GM18519 (cell line): ENCODE measurements around the gene SAMD8.
"Not testable (repeated sequence)": the region's sequence is repeated elsewhere in the genome, so short reads cannot be mapped to it uniquely, and the experiment has no call there.

Source experiments
- ATAC-seq: cut with Tn5 transposase; IDR thresholded peaks from one replicate; pipeline ENCODE4 v1.9.1; 2021; ENCODE audit warnings: mild to moderate bottlenecking, moderate library complexity; ENCODE audit not compliant: unreplicated experiment, low FRiP score

The SAMD8 gene

DNA sequence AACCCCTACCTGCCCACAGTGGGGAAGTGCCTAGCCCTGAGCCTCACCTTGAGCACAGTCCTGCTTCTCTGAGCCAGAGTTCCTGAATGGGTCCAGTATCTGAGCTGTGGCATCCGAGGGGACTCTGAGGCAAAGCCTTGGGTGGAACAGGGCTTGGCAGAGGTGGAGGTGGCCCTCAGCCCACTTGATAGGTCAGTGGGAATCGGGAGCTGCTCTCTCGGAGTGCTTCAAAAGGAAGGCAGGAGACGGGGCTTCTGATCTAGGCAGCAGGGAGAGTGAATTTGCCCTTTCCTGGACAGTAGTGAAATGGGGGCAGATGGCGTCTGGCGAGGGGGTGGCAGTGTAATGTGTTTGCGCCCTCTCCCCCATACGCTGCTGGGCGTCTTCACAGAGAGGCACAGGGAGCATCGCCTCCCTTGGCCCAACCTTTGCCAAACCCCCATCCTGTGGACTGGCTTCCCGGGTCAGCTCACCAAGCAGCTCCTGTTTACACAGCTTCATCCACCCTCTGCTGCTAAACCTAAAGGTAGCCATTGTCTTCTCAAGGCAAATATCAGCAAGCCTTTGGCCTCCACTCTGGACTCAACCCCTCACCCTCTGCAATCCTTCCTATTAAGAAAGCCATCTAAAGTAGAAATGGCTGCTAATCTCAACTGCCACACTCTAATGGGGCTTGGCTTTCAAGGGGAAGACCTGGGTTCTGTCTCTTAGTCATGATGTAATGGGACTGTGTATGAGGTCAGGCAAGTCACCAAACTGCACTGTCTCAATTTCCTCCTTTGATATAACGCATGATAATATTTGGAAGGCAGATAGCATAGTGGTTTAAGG lies 78.0 kb downstream of the SAMD8 start:
- no peak for ATAC-seq

DNA sequence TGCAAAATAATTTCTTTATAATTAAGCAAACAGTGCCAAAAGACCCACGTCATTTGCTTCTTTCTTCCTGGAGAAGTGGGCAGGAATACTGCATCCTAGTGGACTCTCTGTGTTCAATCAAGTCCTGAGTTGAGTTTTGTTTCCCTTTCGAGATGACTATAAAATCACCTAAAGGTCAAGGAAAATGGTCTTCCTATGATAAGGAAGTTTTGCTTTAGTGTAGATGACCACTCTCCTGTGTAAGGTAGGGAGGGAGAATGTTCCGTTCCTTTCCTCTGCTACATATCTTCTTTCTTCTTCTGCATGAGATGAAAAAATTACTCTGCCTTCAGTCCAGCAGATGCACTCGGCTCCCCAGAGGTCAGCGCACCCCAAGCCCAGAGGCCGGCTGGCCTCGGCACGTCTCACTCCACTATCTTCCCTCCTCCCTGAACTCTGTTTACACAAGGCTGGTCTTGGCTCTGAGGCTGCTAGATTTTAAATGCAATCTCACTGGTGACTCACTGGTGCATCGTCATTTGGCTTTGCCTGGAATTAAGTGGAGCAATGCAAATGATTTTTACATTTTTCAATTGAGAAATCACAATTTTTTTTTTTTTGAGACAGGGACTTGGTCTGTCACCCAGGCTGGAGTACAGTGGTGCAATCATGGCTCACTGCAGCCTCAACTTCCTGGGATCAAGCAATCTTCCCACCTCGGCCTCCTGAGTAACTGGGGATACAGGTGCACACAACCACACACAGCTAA lies 80.5 kb downstream of the SAMD8 start:
- ATAC-seq, result no peak

DNA sequence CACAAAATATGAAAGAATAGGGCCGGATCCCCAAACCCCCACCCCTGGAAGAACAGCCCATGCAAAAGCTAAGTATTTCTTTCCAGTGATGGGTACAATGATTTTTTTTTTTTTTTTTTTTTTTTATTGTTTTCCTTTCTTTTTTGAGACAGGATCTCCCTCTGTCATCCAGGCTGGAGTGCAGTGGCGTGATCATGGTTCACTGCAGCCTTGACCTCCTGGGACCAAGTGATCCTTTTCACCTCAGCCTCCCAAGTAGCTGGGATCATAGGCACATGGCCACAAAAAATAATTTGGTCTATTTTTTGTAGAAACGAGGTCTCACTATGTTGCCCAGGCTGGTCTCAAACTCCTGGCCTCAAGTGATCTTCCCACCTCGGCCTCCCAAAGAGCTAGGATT lies 83.2 kb downstream of the SAMD8 start:
- not testable (repeated sequence) for ATAC-seq

DNA sequence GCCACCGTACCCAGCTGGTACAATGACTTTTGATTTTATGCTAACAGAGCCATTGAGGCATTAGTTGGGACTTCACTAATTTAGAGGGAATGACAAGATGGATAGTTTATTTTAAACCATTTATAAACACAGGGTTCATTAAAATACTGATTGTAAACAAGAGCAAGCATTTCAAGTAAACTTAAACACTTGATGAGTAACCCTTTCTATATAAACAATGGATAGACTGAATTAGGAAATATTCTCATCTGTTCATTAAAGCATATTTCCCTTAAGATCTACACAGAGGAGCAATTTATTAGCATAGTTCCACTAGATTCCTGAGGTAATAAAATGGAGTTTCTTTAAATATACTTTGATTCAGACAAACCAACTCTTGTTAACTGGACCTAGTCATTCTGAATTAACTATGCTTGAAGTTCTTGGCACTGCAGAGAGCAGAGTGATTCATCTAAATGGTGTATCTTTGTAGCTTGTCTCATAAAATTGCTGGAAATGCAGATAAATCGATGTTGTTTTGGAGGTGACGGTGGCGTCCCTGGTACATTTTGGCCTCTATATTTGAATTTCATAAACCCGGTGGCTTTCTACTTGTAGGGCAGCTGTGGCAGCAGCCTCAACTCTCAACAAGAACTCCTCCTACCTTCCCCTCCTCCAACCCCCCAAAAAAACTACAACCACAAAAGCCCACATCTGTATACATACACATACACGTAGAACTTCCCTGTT lies 83.7 kb downstream of the SAMD8 start:
- no peak for ATAC-seq

DNA sequence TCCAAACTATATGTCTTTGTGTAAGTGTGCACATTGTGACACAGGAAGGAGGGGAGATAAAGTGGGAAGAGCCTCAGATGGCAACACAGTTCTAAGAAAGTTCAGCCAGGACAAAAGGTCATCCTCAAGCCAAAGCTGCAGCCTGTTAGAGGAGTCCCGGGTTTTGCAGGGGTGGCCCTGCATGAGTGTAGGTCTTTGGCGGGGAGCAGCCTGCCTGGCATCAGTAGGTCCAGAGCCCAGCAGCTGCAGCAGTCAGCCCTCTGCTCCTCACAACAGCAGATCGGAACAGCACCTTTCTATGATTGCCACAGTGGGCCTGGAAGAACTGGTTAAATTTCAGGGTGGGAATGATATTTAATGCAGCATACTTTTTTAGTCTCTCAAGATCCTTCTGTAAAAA lies 85.6 kb downstream of the SAMD8 start:
- no peak for ATAC-seq

DNA sequence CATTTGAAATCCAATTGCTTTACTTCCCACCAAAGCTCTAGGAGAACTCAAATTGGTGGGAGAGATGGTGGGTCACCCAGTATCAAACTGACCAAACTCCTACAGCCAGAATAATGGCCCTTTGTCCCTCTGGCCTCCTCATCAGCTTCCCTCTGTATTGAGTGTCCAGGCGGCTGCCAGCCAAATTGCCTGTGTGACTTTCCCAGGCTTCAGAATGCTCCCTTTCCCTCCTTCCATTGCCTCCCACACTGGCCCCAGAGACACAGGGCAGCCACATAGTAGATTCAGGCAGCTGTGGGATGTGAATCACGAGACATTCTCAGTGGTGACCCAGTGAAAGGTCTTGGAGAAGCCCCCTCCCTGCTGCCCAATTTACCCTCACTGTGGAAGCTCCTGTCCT lies 86.5 kb downstream of the SAMD8 start:
- ATAC-seq, result no peak

DNA sequence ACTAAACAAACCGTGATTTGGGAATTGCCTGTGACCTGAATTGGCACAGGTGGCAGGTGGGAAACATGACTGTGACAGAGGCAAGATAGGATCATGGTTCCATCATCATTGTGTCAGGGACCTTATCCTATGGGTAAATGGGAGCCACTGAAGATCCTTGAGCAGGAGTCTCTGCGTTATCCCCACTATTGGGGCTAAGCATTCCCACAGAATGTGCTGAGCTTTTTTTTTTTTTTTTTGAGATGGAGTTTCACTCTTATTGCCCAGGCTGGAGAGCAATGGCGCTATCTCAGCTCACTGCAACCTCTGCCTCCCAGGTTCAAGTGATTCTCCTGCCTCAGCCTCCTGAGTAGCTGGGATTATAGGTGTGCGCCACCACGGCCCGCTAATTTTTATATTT lies 88.5 kb downstream of the SAMD8 start:
- ATAC-seq, result not testable (repeated sequence)

DNA sequence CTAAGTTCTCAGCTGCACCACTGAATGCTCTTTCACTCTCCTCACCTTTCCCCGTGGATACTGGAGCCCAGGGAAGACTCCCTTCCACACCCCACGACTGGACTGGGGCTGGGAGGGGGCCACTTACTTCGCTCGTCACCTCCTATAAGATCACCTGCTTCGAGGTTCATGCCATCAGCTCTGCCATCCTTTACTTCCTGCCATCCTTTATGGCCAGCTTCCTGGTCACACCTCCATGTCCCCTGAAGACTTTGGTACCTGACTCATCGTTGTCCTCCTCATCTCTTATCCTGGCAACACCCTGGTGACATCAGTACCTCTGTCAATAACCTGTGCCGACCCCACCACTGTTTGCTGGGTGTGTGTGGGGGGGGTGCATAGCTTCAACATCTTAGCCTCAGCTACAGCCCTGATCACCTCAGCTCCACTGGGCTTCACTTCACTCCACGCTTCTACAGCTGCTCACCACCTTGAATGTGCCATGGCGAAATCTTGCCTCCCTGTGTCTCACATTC lies 90.4 kb downstream of the SAMD8 start:
- no peak for ATAC-seq

DNA sequence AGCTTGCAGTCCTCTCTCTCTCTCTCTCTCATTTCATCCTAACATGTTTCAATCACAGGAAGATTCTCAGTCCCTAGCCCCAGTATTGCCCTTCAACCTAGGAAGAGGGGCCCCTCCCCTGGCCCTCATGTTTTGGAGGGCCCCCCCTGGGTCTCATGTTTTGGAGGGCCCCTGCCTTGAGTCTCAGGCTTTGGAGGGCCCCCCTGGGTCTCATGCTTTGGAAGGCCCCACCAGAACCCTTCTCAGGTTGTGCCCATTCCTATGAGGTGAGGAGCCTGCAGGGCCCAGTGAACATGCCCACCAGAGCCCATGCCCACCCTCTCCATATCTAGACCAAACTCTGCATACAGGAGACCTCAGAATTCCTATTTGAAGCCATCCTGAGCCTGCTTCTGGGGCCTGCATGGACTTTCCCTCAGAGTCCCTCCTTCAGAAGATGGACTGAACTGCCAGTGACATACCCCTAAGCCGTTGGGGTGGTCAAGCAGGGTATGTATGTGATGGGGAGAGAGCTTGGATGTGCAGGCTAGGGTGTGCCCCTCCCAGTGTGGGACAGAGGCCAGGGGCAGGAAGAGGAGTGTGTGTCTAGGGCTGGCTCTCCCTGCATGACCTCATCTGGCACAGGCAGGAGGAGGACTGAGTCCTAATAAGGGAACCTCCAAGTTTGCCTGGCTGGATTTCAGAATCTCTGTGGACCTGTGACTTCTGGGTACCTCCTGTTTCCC lies 91.0 kb downstream of the SAMD8 start:
- no peak for ATAC-seq

DNA sequence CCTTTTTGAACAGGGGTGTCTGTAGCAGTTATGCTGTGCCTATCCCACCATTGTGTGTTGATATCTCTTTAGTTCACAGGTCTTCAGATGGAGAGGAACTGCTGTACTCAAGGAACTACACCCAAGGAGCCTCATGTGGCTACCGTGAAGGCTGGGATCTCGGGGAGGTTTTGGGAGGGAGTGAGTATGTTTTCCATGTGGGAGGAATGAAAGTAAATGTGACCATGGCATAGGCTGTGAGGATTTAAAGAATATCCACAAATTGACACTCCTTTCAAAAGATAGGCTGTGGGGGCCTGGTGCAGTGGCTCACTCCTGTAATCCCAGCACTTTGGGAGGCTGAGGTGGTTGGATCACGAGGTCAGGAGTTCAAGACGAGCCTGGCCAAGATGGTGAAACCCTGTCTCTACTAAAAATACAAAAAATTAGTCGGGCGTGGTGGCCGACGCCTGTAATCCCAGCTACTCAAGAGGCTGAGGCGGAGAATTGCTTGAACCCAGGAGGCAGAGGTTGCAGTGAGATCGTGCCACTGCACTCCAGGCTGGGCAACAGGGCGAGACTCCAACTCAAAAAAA lies 91.7 kb downstream of the SAMD8 start:
- ATAC-seq, result not testable (repeated sequence)

DNA sequence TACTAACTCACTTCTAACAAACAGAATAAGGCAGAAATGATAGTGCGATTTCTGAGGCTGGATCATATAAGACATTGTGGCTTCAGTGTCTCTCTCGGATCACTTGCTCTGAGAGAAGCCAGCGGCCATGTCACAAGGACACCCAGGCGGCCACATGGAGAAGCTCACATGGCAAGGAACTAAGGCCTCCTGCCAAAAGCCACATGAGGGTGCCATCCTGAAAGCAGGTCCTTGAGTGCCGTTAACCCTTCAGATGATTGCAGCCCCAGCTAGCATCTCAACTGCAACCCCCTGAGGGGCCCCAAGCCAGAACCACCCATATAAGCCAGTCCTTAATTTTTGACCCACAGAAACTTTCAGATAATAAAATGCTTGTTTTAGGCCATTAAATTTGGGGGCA lies 92.3 kb downstream of the SAMD8 start:
- no peak for ATAC-seq

DNA sequence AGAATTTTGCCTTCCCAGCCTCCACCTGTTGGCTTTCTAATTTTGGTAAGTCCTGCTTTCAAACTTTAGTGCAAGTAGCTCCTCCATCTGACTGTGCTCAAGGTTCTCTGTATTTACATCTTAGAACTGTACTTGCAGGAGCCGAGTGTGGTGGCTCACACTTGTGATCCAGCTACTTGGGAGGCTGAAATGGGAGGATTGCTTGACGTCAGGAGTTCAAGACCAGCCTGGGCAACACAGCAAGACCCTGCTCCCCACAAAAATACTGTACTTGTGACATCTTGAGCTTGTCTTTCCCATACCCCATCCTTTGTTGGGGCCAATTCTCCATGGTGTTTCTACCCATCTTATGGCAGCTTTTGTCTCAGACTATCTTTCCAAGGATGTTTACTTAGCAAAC lies 94.5 kb downstream of the SAMD8 start:
- no peak for ATAC-seq

DNA sequence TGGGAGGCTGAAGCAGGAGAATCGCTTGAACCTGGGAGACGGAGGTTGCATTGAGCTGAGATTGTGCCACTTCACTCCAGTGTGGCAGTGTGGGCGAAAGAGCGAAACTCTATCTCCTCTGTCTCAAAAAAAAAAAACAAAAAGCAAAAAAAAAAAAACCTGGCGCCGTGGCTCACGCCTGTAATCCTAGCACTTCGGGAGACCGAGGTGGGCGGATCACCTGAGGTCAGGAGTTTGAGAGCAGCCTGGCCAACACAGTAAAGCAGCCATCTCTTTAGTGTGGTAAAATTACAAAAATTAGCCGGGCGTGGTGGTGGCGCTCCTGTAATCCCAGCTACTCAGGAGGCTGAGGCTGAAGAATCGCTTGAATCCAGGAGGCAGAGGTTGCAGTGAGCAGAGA lies 95.2 kb downstream of the SAMD8 start:
- not testable (repeated sequence) for ATAC-seq

DNA sequence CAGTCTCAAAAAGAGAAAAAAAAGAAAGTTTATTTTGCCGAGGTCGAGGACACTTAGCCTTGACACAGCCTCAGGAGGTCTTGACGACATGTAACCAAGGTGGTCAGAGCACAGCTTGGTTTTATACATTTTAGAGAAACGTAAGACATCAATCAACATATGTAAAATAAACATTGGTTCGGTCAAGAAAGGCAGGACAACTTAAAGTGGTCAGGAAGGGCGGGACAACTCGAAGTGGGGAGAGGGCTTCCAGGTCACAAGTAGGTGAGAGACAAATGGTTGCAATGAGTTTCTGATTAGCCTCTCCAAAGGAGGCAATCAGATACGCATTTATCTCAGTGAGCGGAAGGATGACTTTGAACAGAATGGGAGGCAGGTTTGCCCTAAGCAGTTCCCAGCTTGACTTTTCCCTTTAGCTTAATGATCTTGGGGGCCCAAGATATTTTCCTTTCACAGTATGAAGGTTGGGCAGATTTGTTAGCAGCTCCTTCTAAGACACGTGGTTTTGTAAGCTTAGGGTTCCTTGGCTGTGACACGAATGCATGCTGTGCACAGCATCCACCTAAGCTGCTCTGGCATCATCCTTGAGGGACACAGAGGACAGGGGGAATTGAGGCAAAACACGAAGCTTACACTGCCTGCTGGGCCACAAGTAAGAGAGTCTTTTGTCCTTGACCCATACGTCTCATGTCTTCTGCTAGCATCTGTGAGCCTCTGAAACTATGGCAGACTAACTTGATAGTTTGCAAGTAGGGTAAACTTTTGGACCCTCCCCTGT lies 95.8 kb downstream of the SAMD8 start:
- ATAC-seq, result no peak

DNA sequence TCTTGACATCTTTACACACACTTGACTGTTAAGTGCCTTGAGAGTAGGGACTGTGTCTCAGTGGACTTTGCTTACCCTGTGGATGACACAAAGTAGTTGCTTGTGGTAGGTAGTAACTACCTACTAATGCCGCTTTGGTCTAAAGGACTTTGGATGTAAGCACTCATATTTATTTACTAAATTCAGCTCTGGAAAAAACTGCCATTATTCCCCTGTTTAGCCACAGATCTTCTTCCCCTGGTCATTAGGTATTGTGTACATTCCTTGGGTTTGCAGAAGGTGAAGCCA lies 96.3 kb downstream of the SAMD8 start:
- ATAC-seq, result no peak

DNA sequence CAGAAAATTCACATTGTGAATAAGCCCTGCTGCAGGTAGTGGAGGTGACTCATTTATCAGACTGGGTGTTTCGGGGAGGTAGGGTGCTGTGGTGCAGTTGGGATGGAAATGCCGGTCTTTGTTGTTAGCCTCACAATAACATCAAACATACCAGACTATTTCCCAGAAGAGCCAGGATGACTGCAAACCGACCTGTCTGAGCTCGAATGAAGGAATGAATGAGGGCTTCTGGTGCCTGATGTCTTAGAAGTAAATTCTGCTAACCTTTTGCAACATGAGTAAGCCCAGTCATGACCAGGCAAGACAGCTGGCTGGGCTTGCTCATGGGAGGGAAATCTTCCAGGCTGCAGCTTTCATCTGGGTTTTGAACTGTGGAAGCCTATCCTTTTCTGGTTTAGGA lies 96.7 kb downstream of the SAMD8 start:
- no peak for ATAC-seq

DNA sequence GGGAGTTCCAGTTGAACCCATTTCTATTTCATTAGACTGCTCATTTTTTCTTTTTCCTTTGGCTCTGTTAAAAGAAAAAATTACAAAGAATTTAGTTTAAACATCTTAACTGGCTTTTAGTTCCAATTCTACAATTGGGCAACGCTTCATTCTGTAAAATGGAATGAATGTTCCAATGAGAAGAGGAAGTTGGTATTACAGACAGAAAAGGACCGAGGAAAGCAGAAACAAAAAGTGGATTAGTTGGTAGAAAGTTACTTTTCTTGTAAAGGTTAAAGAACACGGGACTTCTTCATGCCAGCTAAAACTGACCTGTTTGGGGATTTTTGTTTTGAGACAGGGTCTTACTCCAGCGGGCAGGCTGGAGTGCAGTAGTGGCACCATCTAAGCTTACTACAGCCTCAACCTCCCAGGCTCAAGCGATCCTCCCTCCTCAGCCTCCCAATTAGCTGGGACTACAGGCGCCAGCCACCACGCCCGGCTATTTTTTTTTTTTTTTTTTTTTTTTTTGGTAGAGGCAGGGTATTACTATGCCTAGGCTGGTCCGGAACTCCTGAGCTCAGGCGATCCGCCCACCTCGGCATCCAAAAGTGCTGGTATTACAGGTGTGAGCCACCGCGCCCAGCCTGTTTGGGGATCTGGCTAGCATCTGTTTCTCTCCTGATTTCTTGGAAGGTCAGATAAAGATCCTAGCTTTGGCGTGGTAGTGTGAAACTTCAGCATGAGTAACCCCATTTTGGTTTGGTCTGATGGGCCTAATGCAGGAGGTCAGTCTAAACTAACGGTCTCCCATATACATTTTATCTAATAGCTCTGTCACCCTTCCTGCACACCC lies 97.8 kb downstream of the SAMD8 start:
- no peak for ATAC-seq

DNA sequence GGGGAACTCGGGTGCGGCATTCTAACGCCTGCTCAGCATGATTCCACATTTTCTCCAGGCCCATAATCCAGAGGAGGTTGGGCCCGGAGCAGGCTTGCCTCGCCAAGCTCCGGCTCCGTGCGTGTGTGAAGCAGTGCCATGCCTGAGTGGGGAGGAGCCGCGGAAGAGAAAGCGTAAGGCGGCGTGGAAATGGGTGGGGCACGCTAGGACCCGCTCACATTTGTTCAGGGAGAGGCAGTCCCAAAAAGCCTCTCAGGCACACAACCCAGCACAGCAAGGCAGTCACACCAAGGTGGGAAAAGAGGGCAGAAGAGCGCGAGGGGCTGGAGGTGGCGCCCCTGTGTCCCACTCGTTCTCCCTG lies 98.4 kb downstream of the SAMD8 start:
- ATAC-seq, result peak; percentile 35
